D721Med (cell line): Measurements from ENCODE around the gene SHANK1.

Source experiments
- DNase-seq: peaks from one replicate; pipeline ENCODE4 v3.0.0; 2011; ENCODE audit warnings: low spot score; ENCODE audit not compliant: insufficient read length
- FAIRE-seq: peaks from 2 replicates; lab custom pipeline; 2011; peaks lifted over from hg19 to GRCh38; lab: Jason Lieb, UNC
- CTCF ChIP-seq: IDR thresholded peaks from 2 replicates; pipeline ENCODE4 v1.5.1; 2012; ENCODE audit warnings: mild to moderate bottlenecking, control low read depth; ENCODE audit not compliant: insufficient read depth; ENCODE audit errors: missing control alignments

The SHANK1 gene

GRCh38 chr19:50676625-50677197 is 42.9 kb downstream of the SHANK1 start:
- no peak for TF ChIP-seq CTCF
- DNase-seq (no peak), FAIRE-seq (no peak)

GRCh38 chr19:50673118-50673517 is 46.5 kb downstream of the SHANK1 start:
- no peak for TF ChIP-seq CTCF
- DNase-seq (no peak), FAIRE-seq (no peak)

GRCh38 chr19:50670102-50670380 is 49.6 kb downstream of the SHANK1 start:
- TF ChIP-seq CTCF, result no peak
- DNase-seq (no peak), FAIRE-seq (no peak)

- FAIRE-seq (no peak), DNase-seq (peak; percentile 71)
- peak; percentile 59 for TF ChIP-seq CTCF
These were observed 50.1 kb downstream of the SHANK1 start for GRCh38 chr19:50669302-50670101.

- TF ChIP-seq CTCF, result no peak
- DNase-seq (no peak), FAIRE-seq (no peak)
These were observed 50.7 kb downstream of the SHANK1 start for GRCh38 chr19:50668879-50669278.

GRCh38 chr19:50668416-50668815 is 51.2 kb downstream of the SHANK1 start:
- no peak for FAIRE-seq
- no peak for DNase-seq

More at GRCh38 chr19:50668416-50668815, 51.2 kb downstream of the SHANK1 start:
- TF ChIP-seq CTCF, result no peak
